GM21447 (cell line): ENCODE results near the gene TNS3.
A peak's percentile ranks its signal among the peaks of the same experiment; 100 is the strongest.

Source experiments
- ATAC-seq: cut with Tn5 transposase; IDR thresholded peaks from one replicate; pipeline ENCODE4 v1.9.1; 2021; ENCODE audit not compliant: unreplicated experiment

The TNS3 gene

DNA sequence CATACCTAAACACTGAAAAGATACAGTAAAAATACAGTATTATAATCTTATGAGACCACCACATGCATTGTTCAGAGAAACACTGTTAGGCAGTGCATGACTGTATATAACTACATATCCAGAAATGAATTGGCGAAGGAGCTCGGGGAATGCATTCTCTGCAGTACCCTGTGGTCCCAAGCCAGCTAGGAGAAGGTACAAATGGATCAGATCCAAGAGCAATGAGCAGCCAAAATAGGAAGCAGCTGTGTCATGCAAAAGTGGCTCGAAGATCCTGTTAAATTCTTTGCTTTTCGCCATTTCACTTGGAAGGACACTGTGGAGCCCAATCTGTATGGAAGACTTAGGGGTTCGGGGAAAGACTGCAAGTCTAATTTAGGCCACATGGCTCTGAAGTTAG is 334.8 kb downstream of the TNS3 start:
- ATAC-seq: no peak

DNA sequence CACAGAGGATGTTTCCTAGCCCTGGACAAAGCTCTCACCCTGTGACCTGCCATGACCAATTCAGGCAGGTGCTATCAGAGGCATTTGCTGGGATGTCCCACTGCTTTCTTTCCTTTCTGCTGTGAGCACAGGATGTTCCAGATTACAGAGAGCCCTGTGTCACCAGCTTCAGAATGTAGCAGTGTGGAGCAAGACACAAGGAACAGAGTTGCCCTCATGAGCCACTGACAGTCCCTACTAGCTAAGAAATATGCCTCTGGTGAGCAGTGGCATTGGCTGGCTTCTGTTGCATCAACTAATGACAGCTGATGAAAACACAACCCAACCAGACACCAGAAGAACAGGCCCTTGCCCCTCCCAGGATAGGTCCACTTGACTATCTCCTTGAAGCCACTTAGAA is 337.2 kb downstream of the TNS3 start:
- no peak for ATAC-seq

DNA sequence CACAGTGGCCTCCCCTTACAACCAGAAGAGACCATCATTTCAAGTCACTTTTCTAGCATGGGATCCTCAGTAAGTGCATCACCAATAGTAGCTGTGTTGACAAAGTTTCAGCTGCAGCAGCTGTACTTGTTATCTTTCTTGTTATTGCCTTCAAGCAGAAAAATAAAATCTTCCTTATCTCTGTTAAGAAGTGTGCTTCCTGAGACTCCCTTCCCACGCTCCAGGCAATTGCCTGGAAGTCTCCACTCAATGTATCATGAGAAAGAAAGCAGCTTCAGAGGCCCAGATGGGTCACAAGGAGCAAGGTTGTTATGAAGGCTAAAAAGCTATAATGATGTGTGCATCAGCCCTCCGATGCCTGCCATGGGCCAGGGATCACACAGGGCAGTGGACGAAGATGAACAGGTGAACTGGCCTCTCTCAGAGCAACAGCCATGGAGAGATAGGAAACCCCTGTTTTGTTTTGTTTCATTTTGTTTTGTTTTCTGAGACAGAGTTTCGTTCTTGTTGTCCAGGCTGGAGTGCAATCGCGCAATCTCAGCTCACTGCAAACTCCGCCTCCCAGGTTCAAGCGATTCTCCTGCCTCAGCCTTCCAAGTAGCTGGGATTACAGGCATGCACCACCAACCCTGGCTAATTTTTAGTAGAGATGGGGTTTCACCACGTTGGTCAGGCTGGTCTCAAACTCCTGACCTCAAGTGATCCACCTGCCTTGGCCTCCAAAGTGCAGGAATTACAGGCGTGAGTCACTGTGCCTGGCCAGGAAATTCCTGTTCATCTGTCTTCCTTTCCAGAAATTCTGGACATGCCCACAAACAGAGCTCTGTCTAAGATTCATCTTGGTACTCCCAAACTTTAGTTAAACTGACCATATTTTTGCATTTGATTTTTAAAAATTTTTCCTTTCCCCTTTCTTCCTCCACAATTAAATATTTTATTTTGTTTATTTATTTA is 340.5 kb downstream of the TNS3 start:
- ATAC-seq: no peak

DNA sequence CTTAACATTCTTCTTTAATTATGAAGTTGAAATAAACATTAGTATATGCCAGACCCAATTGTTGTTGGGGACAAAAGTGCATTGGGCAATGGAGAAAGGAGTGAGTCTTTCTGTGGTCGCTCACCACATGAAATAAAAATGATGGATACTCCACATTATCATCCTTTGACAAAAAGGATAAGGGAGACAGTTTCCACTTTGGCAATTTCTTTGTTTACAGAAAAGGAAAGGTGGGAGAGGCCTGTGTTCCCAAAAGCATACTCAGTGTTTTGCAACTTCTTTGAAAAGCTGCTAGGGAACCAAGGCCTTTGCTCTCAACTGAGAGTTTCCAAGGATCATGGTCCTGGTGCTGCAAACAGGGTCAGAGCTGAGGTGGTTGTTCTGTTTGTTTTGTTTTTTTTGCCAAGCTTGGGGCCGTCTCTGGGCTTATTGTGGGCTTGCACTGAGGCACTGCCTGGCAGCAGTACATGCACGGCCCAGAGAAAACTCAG is 341.9 kb downstream of the TNS3 start:
- ATAC-seq: no peak

DNA sequence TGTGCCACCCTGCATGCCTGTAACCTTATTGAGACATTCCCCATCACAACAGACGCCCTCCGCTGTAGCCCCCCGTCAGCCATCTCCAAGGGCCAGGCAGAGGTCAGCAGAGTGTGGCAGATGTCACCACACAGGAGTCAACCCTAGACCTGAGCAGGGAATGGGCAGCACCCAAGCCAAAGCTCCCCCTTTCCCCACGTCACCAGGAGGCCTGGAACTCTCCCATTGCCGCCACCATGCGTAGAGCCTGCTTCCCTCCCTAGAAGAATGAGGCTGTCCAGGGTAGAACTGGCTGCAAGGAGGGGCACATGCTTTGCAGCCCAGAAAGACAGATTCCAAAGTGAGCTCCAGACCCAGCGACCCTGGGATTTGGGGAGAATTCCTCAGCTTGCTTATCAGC is 342.9 kb downstream of the TNS3 start:
- ATAC-seq: no peak

DNA sequence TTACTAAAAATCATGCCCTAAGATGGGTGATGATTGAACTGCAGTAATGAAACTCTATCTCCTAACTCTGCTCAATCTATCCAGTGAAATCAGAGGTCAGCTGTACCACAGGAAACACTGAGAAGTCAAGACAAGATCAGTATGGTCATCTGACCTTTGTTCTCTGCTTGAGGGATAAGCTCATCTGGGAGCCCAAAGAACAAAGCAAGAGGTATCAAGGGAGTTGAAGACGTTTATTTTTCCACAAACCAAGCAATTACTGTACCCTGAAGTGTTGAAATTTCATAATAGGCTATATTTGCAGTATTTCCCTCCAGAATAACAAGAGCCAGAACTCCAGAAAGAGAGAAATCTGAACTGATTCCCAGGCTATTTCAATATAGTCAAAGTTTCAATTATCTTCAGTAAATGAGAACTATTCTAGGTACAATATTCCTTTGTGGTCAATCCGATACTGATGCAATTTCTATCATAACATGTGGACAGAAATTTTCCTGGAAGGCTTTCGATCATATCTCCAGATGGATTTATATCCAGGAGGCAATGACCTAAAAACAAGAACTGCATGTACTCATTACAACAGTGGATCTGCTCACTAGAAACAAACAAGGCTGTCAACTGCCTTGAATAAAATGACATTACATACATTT is 345.3 kb downstream of the TNS3 start:
- ATAC-seq: no peak

DNA sequence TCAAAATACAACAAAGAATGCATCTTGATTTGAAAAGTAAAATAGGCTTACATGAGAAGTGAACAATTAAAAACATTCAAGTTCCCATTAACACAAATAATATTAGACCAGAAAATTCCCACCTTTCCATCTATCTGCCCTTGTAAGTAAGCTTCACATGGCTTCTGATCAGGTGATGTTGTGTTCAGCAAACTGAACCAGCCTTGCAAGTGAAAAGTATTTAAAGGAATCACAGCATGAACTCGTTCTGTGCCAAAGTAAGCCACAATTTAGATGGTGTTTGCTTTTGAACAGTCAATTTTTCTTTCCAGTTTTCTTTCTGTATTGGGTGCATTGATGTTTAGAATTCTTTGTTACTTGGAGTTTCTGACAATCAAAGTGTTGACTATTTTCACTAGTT is 347.9 kb downstream of the TNS3 start:
- ATAC-seq: no peak

DNA sequence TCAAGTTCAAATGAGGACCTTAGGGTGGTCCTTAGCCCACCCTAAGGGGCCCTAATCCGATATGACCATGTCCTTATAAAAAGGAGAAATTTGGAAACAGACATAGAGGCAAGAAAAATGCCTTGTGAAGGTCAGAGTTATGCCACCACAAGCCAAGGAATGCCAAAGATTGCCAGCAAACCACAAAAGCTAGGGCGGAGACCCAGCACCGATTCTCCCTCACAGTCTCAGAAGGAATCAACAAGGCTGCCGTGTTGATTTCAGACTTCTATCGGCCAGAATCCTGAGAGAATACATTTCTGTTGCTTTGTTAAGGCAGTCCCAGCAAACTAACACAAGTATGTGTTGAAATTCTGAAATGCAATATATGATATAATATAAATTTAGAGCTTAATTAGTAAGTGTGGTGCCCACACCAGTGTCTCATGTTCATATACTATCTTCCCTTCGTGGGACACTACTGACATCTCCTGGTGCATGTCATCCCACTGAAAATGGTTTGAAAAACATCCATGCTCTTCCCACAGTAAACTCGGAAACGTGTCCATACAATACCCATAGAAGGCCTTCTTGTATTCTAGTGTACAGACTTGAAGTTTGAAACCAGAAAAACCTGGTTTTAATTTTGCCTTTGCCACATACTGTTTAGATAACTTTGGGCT is 349.0 kb downstream of the TNS3 start:
- no peak for ATAC-seq

DNA sequence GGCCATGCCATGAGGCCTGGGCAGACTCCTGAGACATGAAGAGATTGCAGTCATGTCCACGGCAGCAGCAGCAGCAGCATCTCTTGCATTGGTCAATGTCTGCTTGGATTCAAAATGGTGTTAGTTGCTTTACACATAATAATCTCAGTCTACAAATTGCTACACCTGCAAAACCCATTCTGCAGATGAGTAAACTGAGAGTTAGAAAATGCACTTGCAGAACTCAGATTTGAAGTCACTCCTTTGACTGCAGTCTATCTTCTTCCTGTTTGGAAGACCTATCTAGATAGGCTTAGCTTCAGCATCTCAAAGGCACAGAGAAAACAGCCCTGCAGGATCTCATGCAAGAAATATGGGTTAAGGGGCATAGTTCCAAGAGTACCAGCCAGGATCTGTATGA is 350.3 kb downstream of the TNS3 start:
- ATAC-seq: no peak

DNA sequence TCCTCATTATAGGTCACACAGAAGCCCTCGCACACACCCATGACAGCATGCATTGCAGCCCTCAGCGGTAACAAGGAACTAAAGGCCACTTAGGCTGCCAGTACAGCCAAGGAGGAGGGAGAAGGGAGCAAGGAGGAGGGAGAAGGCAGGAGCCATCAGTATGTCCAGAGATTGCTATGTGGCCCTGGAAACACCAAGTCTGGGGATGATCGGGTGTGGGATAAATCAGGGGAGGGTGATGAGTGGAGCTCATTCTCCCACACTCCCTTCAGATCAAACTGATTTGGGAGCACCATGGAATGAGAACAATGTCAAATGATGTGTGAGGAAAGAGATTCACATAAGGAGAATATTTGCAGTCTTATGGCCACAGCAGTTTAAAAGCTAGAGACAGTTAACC is 350.9 kb downstream of the TNS3 start:
- ATAC-seq: no peak

DNA sequence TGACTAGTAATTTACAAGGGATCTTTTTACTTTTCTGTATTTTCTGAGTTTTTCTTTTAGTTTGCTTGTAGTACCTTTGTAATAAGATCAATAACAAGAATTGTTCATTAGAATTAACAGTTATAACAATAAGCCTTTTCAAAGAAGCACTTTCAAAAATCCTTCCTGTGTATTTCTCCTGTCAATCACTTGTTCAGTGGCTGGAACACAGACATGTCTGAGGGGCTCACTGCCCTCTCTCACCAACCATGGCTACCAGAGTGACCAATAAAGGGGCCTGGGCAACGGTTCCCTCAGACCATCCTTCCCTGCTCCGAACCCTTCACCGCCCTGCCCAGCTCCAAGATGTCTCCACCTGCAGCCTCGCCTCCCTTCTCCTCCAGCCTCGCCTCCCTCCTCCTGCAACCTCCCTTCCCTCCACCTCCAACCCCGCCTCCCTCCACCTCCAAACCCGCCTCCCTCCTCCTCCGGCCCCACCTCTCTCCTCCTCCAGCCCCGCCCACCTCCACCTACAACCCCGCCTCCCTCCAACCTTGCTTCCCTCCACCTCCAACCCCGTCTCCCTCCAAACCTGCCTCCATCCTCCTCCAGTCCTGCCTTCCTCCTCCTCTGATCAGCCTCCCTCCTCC is 353.4 kb downstream of the TNS3 start:
- no peak for ATAC-seq

DNA sequence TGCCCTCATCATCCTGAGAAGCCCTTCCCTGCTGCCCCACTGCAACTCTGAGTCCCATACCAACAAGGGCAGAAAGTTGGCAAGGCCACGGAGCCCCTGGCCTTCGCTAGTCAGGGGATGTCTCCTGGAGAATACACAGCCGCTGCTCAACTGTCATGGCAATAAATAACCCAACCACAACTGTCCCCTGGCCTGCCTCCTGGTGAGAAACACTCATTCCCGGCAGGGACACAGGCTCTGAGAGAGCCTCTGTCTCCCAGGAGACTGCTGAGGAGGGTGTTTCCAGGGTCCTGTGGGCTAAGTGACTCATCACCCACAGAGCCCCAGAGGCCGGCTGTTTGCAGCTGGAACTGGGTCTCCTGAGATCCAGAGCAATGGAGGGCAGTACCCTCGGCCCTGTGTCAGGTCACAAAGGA is 354.1 kb downstream of the TNS3 start:
- ATAC-seq: peak; percentile 82

DNA sequence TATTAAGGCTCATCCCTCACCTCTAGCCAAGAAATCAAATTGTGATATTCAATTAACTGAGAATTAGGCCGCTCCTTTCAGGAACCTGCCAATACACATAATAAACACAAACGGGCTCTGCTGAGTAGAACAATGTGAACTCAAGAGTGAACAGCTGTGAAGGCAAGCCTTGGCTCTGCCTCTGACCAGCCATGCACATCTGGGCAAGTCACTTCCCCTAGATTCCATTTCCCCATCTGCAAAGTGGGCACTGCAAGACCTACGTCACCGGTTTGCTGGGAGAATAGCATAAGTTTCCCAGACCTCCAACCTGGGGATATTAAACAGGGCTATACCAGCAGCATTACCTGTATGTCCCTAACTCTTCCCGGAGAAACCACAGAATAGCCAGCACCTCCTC is 355.2 kb downstream of the TNS3 start:
- peak; percentile 30 for ATAC-seq

DNA sequence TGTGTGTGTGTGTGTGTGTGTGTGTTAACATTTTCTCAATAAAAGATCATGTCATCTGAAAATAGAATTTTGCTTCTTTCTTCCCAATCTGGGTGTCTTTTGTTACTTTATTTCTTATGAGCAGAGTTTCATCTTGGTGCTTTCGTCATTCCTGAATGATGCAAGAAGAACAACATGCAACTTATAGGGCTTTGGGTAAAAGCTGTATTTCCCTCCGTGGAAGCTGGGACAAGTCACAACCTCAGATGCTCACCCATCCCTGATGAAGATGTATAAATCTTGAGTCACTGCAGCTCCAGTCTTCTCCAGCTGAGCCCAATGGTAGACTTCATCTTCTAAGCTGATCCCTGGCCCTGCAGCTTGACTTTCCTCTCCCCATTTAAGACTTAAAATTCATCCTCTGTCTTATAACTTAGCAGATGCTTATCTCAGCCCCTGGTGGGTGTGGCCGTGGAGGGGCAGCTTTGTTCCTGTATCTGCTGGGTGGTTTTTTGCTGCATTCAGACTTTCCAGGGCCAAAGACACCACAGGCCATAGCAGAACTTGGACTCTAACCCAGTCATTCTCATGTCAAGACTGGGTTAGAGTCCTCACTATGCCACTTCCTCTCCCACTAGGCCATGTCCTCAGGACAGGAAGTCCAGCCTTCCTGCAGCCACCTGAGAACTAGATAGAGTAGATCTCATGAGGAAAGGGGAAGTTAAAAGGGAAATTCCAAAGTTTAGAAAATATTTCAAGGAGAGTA is 356.4 kb downstream of the TNS3 start:
- ATAC-seq: peak; percentile 42
